Common myeloid progenitor, CD34-positive (primary cell): ENCODE data around the gene ATXN7L3.

ENCODE experiments used
- CTCF ChIA-PET: fragments of 350-600 bp; sonication (Branson Sonifier 250); formaldehyde crosslinking; loops from one replicate; lab custom pipeline; 2021; ENCODE audit warnings: antibody characterized with exemption; lab: Charles Lee
- POLR2A ChIA-PET: fragments of 350-600 bp; sonication (Branson Sonifier 250); formaldehyde crosslinking; loops from one replicate; lab custom pipeline; 2021; ENCODE audit warnings: antibody characterized with exemption; lab: Charles Lee
- DNase-seq, 3 donors: peaks; one replicate each; pipeline versions ENCODE4 v3.0.0 to v3.0.0-alpha.2; 2013
- H3K27ac ChIP-seq, 2 experiments: 1 replicate in 1 of 2; 2 replicates in 1 of 2; pipeline ENCODE4 v1.7.0; 2013; ENCODE audit warnings: inconsistent platforms in 2 of 2, low read length in 2 of 2, mild to moderate bottlenecking in 2 of 2, low read depth in 1 of 2, moderate library complexity in 1 of 2; ENCODE audit not compliant: severe bottlenecking in 2 of 2, insufficient read depth in 1 of 2, poor library complexity in 1 of 2
- H3K27me3 ChIP-seq, 5 experiments: replicated peaks in 2 of 5; 1 replicate in 3 of 5; 2 replicates in 2 of 5; pipeline versions ENCODE4 v1.6.1 to v1.7.0; 2013; ENCODE audit warnings: low read length in 4 of 5, mild to moderate bottlenecking in 2 of 5, moderate library complexity in 2 of 5, inconsistent platforms in 1 of 5; ENCODE audit not compliant: insufficient read depth in 5 of 5, control insufficient read depth in 4 of 5
- H3K36me3 ChIP-seq, 4 experiments: 1 replicate in 2 of 4; 2 replicates in 2 of 4; pipeline versions ENCODE4 v1.6.1 to v1.7.0; 2013; ENCODE audit warnings: low read length in 3 of 4, control low read depth in 1 of 4, mild to moderate bottlenecking in 1 of 4; ENCODE audit not compliant: control insufficient read depth in 4 of 4, insufficient read depth in 4 of 4
- H3K4me1 ChIP-seq, 4 experiments: 1 replicate in 3 of 4; 2 replicates in 1 of 4; pipeline versions ENCODE4 v1.6.1 to v1.7.1; 2013; ENCODE audit warnings: low read length in 3 of 4, mild to moderate bottlenecking in 3 of 4, control low read depth in 1 of 4, inconsistent platforms in 1 of 4, moderate library complexity in 1 of 4; ENCODE audit not compliant: control insufficient read depth in 4 of 4, insufficient read depth in 4 of 4; ENCODE audit errors: control extremely low read depth in 1 of 4
- H3K4me3 ChIP-seq, 7 experiments: 1 replicate in 4 of 7; 2 replicates in 3 of 7; pipeline versions ENCODE4 v1.5.1 to v1.7.0; 2013; ENCODE audit warnings: mild to moderate bottlenecking in 7 of 7, low read length in 6 of 7, moderate library complexity in 6 of 7, inconsistent platforms in 2 of 7, low read depth in 2 of 7, control low read depth in 1 of 7; ENCODE audit not compliant: insufficient read depth in 4 of 7, control insufficient read depth in 1 of 7; ENCODE audit errors: extremely low read depth in 1 of 7
- H3K9me3 ChIP-seq, 5 experiments: 1 replicate in 4 of 5; 2 replicates in 1 of 5; pipeline versions ENCODE4 v1.6.1 to v1.7.1; 2013; ENCODE audit warnings: low read length in 4 of 5, mild to moderate bottlenecking in 2 of 5, inconsistent platforms in 1 of 5, low read depth in 1 of 5, moderate library complexity in 1 of 5; ENCODE audit not compliant: control insufficient read depth in 4 of 5, insufficient read depth in 2 of 5; ENCODE audit errors: control extremely low read depth in 1 of 5
- WGBS: methylation state at CpG from one replicate; pipeline ENCODE4 v1.1.5; 2013; ENCODE audit not compliant: insufficient coverage; 5-methylcytosine and 5-hydroxymethylcytosine counted together

Gene ATXN7L3

GRCh38 chr17:44167181-44167861 lies 32.4 kb downstream of the ATXN7L3 start:
- 98% methylated on average over 5 of the region's 7 CpGs for WGBS
- no peaks in the 10 kb centered on the region for H3K27me3 ChIP-seq
- POLR2A ChIA-PET, result no interaction called here
- no peak for DNase-seq
- H3K36me3 ChIP-seq, result peaks cover 0 to under 1% (median 0%) of the 10 kb centered on the region in 4 experiments
- CTCF ChIA-PET, result interaction anchor here (1.0 to 5.0 kb wide), 8 partner anchors 10 to 70 kb away, joined by 3 to 41 read pairs (median 4); partner anchors contain the start of gene HROB
- peaks cover 0 to 19% (median 3%) of the 10 kb centered on the region in 4 experiments for H3K4me1 ChIP-seq
- no peak overlapping the region for H3K27ac ChIP-seq
- H3K9me3 ChIP-seq, result no peaks in the 10 kb centered on the region
- no peak overlapping the region for H3K4me3 ChIP-seq

- H3K9me3 ChIP-seq, result no peaks in the 10 kb centered on the region
- peaks cover 0 to 6% (median 3%) of the 10 kb centered on the region in 4 experiments for H3K4me1 ChIP-seq
- H3K4me3 ChIP-seq, result no peak overlapping the region
- ChIA-PET CTCF (no interaction called here), POLR2A (no interaction called here)
- no CpG with 5 or more reads among the region's 1 CpG for WGBS
- no peaks in the 10 kb centered on the region for H3K27me3 ChIP-seq
- H3K36me3 ChIP-seq, result peaks cover 0 to 20% (median 5%) of the 10 kb centered on the region in 4 experiments
- peak in 1 of 3 donors; percentile 6 for DNase-seq
- H3K27ac ChIP-seq, result no peak overlapping the region
These were observed 35.2 kb downstream of the ATXN7L3 start for GRCh38 chr17:44164476-44164875.

- CTCF ChIA-PET, result interaction anchor here (0.8 to 1.8 kb wide), 2 partner anchors 9 to 12 kb away, joined by 5 to 6 read pairs; no protein-coding TSS in a partner anchor
These were observed 40.0 kb downstream of the ATXN7L3 start for GRCh38 chr17:44159519-44160210.

GRCh38 chr17:44155488-44155887 lies 44.2 kb downstream of the ATXN7L3 start:
- 93% methylated on average over 2 of the region's 2 CpGs for WGBS
- no peak for DNase-seq
- CTCF ChIA-PET, result no interaction called here
- no peak overlapping the region for H3K4me3 ChIP-seq
- H3K27me3 ChIP-seq, result no peaks in the 10 kb centered on the region
- H3K4me1 ChIP-seq, result peaks cover 0 to 6% (median 0%) of the 10 kb centered on the region in 4 experiments
- peaks cover 2 to 56% (median 11%) of the 10 kb centered on the region in 4 experiments for H3K36me3 ChIP-seq
- no peak overlapping the region for H3K27ac ChIP-seq
- POLR2A ChIA-PET, result no interaction called here
- no peaks in the 10 kb centered on the region for H3K9me3 ChIP-seq

More at GRCh38 chr17:44159519-44160210, 40.0 kb downstream of the ATXN7L3 start:
- Histone ChIP-seq H3K4me1 (no peaks in the 10 kb centered on the region), H3K27me3 (no peaks in the 10 kb centered on the region), H3K4me3 (no peak overlapping the region), H3K9me3 (no peaks in the 10 kb centered on the region), H3K36me3 (peaks cover 0 to 46% (median 10%) of the 10 kb centered on the region in 4 experiments), H3K27ac (peak overlapping the region in 1 of 2 experiments; percentile 49)
- DNase-seq, result peak in 2 of 3 donors; percentile 43 to 63
- POLR2A ChIA-PET, result interaction anchor here (0.6 kb wide), 1 partner anchor 13 kb away, joined by 3 read pairs; no protein-coding TSS in a partner anchor
- WGBS, result 89% methylated on average over 9 of the region's 15 CpGs

- POLR2A ChIA-PET, result interaction anchor here (0.5 kb wide), 1 partner anchor 20 kb away, joined by 3 read pairs; no protein-coding TSS in a partner anchor
- H3K27ac ChIP-seq, result peak overlapping the region in 1 of 2 experiments; percentile 7
These were observed 46.8 kb downstream of the ATXN7L3 start for GRCh38 chr17:44152875-44153274.

GRCh38 chr17:44149750-44150329 lies 49.8 kb downstream of the ATXN7L3 start:
- Histone ChIP-seq H3K27ac (no peak overlapping the region), H3K4me1 (peaks cover 0 to 6% (median 0%) of the 10 kb centered on the region in 4 experiments), H3K9me3 (no peaks in the 10 kb centered on the region), H3K36me3 (peaks cover 2 to 72% (median 20%) of the 10 kb centered on the region in 4 experiments), H3K27me3 (no peaks in the 10 kb centered on the region), H3K4me3 (no peak overlapping the region)
- 100% methylated on average over 3 of the region's 4 CpGs for WGBS
- DNase-seq, result no peak
- ChIA-PET CTCF (interaction anchor here (1.3 to 2.5 kb wide), 2 partner anchors 11 to 18 kb away, joined by 5 to 9 read pairs; no protein-coding TSS in a partner anchor), POLR2A (interaction anchor here (0.6 kb wide), 1 partner anchor 63 kb away, joined by 3 read pairs; no protein-coding TSS in a partner anchor)

More at GRCh38 chr17:44152875-44153274, 46.8 kb downstream of the ATXN7L3 start:
- no CpG with 5 or more reads among the region's 4 CpGs for WGBS
- CTCF ChIA-PET, result interaction anchor here (0.6 to 2.6 kb wide), 2 partner anchors 9 to 33 kb away, joined by 3 to 7 read pairs; no protein-coding TSS in a partner anchor
- Histone ChIP-seq H3K4me1 (peaks cover 0 to 6% (median 0%) of the 10 kb centered on the region in 4 experiments), H3K36me3 (peaks cover 2 to 59% (median 14%) of the 10 kb centered on the region in 4 experiments), H3K27me3 (no peaks in the 10 kb centered on the region), H3K4me3 (no peak overlapping the region), H3K9me3 (no peaks in the 10 kb centered on the region)
- DNase-seq, result no peak
